ENCODE results near the gene RPGRIP1L. TPM values are rescaled to one million over a fixed set of nuclear protein-coding genes. Genes with fewer than 3 reads are reported as not detected.
"Not testable (repeated sequence)": the region's sequence is repeated elsewhere in the genome, so short reads cannot be mapped to it uniquely, and the experiment has no call there.

RPGRIP1L gene
- total and polyA plus RNA-seq, 2 donors (not counting 1 experiment from before 2014, with no cell fraction given) = 1.0 to 7.1 TPM

DNA sequence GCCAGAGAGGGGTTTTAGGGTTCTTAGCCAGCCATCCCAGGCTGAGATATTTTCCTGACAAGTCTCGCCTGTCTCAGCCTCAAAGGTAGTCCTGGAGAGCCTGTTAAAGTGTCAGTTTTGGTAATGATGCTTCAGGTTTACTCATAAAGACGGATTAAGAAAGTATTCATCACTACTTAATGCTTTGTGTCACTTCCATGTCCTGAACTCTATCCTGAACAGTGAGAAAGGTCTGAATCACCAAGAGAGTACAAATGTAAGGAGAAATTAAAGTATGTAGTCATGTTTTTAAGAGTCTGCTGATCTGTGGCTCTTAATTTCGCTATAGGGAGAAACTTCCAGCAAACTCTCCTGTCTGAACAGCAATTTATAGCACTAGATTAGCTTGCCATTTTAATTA is 14.0 kb downstream of the RPGRIP1L start:
- Mint-ChIP-seq H3K4me1 (no peaks in the 10 kb centered on the region), H3K4me3 (no peak overlapping the region), H3K27me3 (no peaks in the 10 kb centered on the region), H3K9me3 (ENCODE audit: insufficient read depth) (peaks cover 1% of the 10 kb centered on the region), H3K27ac (no peak overlapping the region)
- Histone ChIP-seq H3K79me2 (ENCODE audit: control insufficient read depth, insufficient read depth, low read length) (no peaks in the 10 kb centered on the region), H3K4me2 (replicated peaks; ENCODE audit: low read depth, low read length, poor library complexity, severe bottlenecking) (no peak overlapping the region), H3K4me3 (ENCODE audit: control extremely low read depth in 1 of 5, extremely low read depth in 1 of 5, insufficient read depth in 1 of 5, low read depth in 2 of 5, low read length in 4 of 5) (no peak overlapping the region), H3K9ac (ENCODE audit: low read length) (no peak overlapping the region), H3K9me3 (ENCODE audit: control extremely low read depth in 1 of 3, control insufficient read depth in 2 of 3, insufficient read depth in 1 of 3, low read length in 2 of 3) (peaks cover 0 to 2% (median 0%) of the 10 kb centered on the region in 3 donors), H2AFZ (ENCODE audit: insufficient read depth, low read depth, low read length, poor library complexity, severe bottlenecking) (no peak overlapping the region), H3K4me1 (ENCODE audit: control insufficient read depth in 2 of 2, insufficient read depth in 2 of 2, low read length in 2 of 2) (no peaks in the 10 kb centered on the region), H3K27ac (ENCODE audit: low read length in 2 of 2) (no peak overlapping the region), H3K36me3 (replicated peaks in 1 of 2; ENCODE audit: control extremely low read depth in 1 of 2, control insufficient read depth in 1 of 2, extremely low read depth in 1 of 2, insufficient read depth in 2 of 2, low read length in 1 of 2) (peaks cover 3% of the 10 kb centered on the region in 2 experiments), H3K27me3 (replicated peaks in 1 of 4; ENCODE audit: control extremely low read depth in 1 of 4, control insufficient read depth in 3 of 4, insufficient read depth in 4 of 4, low read length in 3 of 4) (no peaks in the 10 kb centered on the region), H4K20me1 (ENCODE audit: control insufficient read depth, insufficient read depth, low read length, poor library complexity, severe bottlenecking) (no peaks in the 10 kb centered on the region)
- POLR2A ChIA-PET = no interaction called here
- no peak for DNase-seq
- no CpG with 5 or more reads among the region's 3 CpGs for WGBS (ENCODE audit: insufficient coverage)
- TF ChIP-seq, protein P1, sequence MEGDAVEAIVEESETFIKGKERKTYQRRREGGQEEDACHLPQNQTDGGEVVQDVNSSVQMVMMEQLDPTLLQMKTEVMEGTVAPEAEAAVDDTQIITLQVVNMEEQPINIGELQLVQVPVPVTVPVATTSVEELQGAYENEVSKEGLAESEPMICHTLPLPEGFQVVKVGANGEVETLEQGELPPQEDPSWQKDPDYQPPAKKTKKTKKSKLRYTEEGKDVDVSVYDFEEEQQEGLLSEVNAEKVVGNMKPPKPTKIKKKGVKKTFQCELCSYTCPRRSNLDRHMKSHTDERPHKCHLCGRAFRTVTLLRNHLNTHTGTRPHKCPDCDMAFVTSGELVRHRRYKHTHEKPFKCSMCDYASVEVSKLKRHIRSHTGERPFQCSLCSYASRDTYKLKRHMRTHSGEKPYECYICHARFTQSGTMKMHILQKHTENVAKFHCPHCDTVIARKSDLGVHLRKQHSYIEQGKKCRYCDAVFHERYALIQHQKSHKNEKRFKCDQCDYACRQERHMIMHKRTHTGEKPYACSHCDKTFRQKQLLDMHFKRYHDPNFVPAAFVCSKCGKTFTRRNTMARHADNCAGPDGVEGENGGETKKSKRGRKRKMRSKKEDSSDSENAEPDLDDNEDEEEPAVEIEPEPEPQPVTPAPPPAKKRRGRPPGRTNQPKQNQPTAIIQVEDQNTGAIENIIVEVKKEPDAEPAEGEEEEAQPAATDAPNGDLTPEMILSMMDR (IDR thresholded peaks at IDR 0.05) = no peak
- no peak for TF ChIP-seq EZH2 (IDR thresholded peaks at IDR 0.05; ENCODE audit: borderline replicate concordance, insufficient read depth, low read depth, low read length, poor library complexity, severe bottlenecking)
- CTCF ChIA-PET = no interaction called here
- intact Hi-C loops (cut with micrococcal nuclease) = no loop called here
- no peak for ATAC-seq (ENCODE audit: low read depth)

DNA sequence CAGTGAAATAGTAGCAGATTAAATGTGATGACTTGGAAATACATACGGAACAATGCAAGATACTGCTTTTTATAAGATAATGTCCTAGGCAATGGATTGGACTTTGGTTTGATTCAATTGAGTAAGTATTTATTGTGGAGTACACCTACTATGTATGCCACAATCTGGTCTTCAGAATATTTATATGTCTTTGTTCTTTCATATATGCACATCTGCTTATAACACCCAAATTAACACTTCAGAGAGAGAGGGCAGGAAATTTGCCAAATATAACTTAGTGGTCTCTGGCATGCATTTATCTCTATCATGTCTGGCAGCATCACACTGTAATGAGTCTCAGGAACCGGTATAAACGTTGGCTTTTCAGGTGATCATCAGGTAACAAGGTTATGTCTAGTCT is 16.9 kb downstream of the RPGRIP1L start:
- no CpG with 5 or more reads among the region's 3 CpGs for WGBS (ENCODE audit: insufficient coverage)
- H3K9me3 ChIP-seq (ENCODE audit: control extremely low read depth in 1 of 3, control insufficient read depth in 2 of 3, insufficient read depth in 1 of 3, low read length in 2 of 3) = peaks cover 0 to 2% (median 0%) of the 10 kb centered on the region in 3 donors
- TF ChIP-seq, protein P1 (IDR thresholded peaks at IDR 0.05) = no peak
- TF ChIP-seq EZH2 (IDR thresholded peaks at IDR 0.05; ENCODE audit: borderline replicate concordance, insufficient read depth, low read depth, low read length, poor library complexity, severe bottlenecking) = no peak
- POLR2A ChIA-PET = no interaction called here
- no peaks in the 10 kb centered on the region for H3K4me1 Mint-ChIP-seq
- H3K4me2 ChIP-seq (replicated peaks; ENCODE audit: low read depth, low read length, poor library complexity, severe bottlenecking) = no peak overlapping the region
- peaks cover 3 to 5% of the 10 kb centered on the region in 2 experiments for H3K36me3 ChIP-seq (replicated peaks in 1 of 2; ENCODE audit: control extremely low read depth in 1 of 2, control insufficient read depth in 1 of 2, extremely low read depth in 1 of 2, insufficient read depth in 2 of 2, low read length in 1 of 2)
- DNase-seq (no peak), ATAC-seq (ENCODE audit: low read depth) (no peak)
- no peak overlapping the region for H3K4me3 Mint-ChIP-seq
- CTCF ChIA-PET = no interaction called here
- no peaks in the 10 kb centered on the region for H4K20me1 ChIP-seq (ENCODE audit: control insufficient read depth, insufficient read depth, low read length, poor library complexity, severe bottlenecking)
- no peaks in the 10 kb centered on the region for H3K4me1 ChIP-seq (ENCODE audit: control insufficient read depth in 2 of 2, insufficient read depth in 2 of 2, low read length in 2 of 2)
- H2AFZ ChIP-seq (ENCODE audit: insufficient read depth, low read depth, low read length, poor library complexity, severe bottlenecking) = no peak overlapping the region
- H3K9me3 Mint-ChIP-seq (ENCODE audit: insufficient read depth) = peaks cover 1% of the 10 kb centered on the region
- H3K27ac ChIP-seq (ENCODE audit: low read length in 2 of 2) = no peak overlapping the region
- H3K4me3 ChIP-seq (ENCODE audit: control extremely low read depth in 1 of 5, extremely low read depth in 1 of 5, insufficient read depth in 1 of 5, low read depth in 2 of 5, low read length in 4 of 5) = no peak overlapping the region
- no peak overlapping the region for H3K27ac Mint-ChIP-seq
- intact Hi-C loops (cut with micrococcal nuclease) = no loop called here
- no peaks in the 10 kb centered on the region for H3K27me3 ChIP-seq (replicated peaks in 1 of 4; ENCODE audit: control extremely low read depth in 1 of 4, control insufficient read depth in 3 of 4, insufficient read depth in 4 of 4, low read length in 3 of 4)
- no peaks in the 10 kb centered on the region for H3K27me3 Mint-ChIP-seq
- H3K79me2 ChIP-seq (ENCODE audit: control insufficient read depth, insufficient read depth, low read length) = no peaks in the 10 kb centered on the region
- no peak overlapping the region for H3K9ac ChIP-seq (ENCODE audit: low read length)

DNA sequence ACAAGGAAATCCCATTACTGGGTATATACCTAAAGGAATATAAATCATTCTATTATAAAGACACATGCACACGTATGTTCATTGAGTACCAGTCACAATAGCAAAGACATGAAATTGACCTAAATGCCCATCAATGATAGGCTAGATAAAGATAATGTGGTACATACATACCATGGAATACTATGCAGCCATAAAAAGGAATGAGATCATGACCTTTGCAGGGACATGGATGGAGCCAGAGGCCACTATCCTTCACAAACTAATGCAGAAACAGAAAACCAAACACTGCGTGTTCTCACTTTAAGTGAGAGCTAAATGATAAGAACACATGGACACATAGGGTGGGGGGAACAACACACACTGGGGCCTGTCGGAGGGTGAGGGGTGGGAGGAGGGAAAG is 18.3 kb downstream of the RPGRIP1L start:
- H3K27me3 ChIP-seq (replicated peaks in 1 of 4; ENCODE audit: control extremely low read depth in 1 of 4, control insufficient read depth in 3 of 4, insufficient read depth in 4 of 4, low read length in 3 of 4); H2AFZ ChIP-seq (ENCODE audit: insufficient read depth, low read depth, low read length, poor library complexity, severe bottlenecking); H3K4me3 ChIP-seq (ENCODE audit: control extremely low read depth in 1 of 5, extremely low read depth in 1 of 5, insufficient read depth in 1 of 5, low read depth in 2 of 5, low read length in 4 of 5); H3K79me2 ChIP-seq (ENCODE audit: control insufficient read depth, insufficient read depth, low read length); H3K9me3 Mint-ChIP-seq (ENCODE audit: insufficient read depth); POLR2A ChIA-PET; H3K9ac ChIP-seq (ENCODE audit: low read length); DNase-seq; H3K9me3 ChIP-seq (ENCODE audit: control extremely low read depth in 1 of 3, control insufficient read depth in 2 of 3, insufficient read depth in 1 of 3, low read length in 2 of 3); intact Hi-C loops (cut with micrococcal nuclease); H3K36me3 ChIP-seq (replicated peaks in 1 of 2; ENCODE audit: control extremely low read depth in 1 of 2, control insufficient read depth in 1 of 2, extremely low read depth in 1 of 2, insufficient read depth in 2 of 2, low read length in 1 of 2); H3K27ac Mint-ChIP-seq; H3K27ac ChIP-seq (ENCODE audit: low read length in 2 of 2); H3K4me1 Mint-ChIP-seq; ATAC-seq (ENCODE audit: low read depth); H3K4me3 Mint-ChIP-seq; H3K4me1 ChIP-seq (ENCODE audit: control insufficient read depth in 2 of 2, insufficient read depth in 2 of 2, low read length in 2 of 2); CTCF ChIA-PET; H3K27me3 Mint-ChIP-seq; H4K20me1 ChIP-seq (ENCODE audit: control insufficient read depth, insufficient read depth, low read length, poor library complexity, severe bottlenecking); H3K4me2 ChIP-seq (replicated peaks; ENCODE audit: low read depth, low read length, poor library complexity, severe bottlenecking): not testable (repeated sequence)
- WGBS (ENCODE audit: insufficient coverage) = 100% methylated on average over 1 of the region's 3 CpGs
